Mesenchymal stem cell (in vitro differentiated cells and primary cell): ENCODE measurements around the gene MGAT3.
A peak's percentile ranks its signal among the peaks of the same experiment; 100 is the strongest.
"Not testable (repeated sequence)": the region's sequence is repeated elsewhere in the genome, so short reads cannot be mapped to it uniquely, and the experiment has no call there.

Experiments used
- DNase-seq: peaks from one replicate; pipeline ENCODE4 v3.0.0-alpha.2; 2013
- H2AFZ ChIP-seq: one replicate; pipeline ENCODE4 v1.6.1; 2013; ENCODE audit warnings: low read depth, mild to moderate bottlenecking, control low read depth, inconsistent platforms, low read length, moderate library complexity
- H2AK5ac ChIP-seq: 2 replicates; pipeline ENCODE4 v1.6.1; 2013; ENCODE audit warnings: low read length, moderate library complexity, mild to moderate bottlenecking, inconsistent platforms; ENCODE audit not compliant: severe bottlenecking
- H2BK120ac ChIP-seq: one replicate; pipeline ENCODE4 v1.6.1; 2013; ENCODE audit warnings: low read depth, mild to moderate bottlenecking, inconsistent platforms, low read length, moderate library complexity
- H2BK12ac ChIP-seq, 2 experiments: one replicate each; pipeline ENCODE4 v1.6.1; 2013; ENCODE audit warnings: inconsistent platforms in 2 of 2, low read length in 2 of 2, mild to moderate bottlenecking in 2 of 2, moderate library complexity in 2 of 2, control low read depth in 1 of 2
- H2BK15ac ChIP-seq: one replicate; pipeline ENCODE4 v1.6.1; 2013; ENCODE audit warnings: mild to moderate bottlenecking, low read depth, inconsistent platforms; ENCODE audit not compliant: poor library complexity, severe bottlenecking
- H2BK5ac ChIP-seq: 2 replicates; pipeline ENCODE4 v1.6.1; 2013; ENCODE audit warnings: low read depth, mild to moderate bottlenecking, low read length, control low read depth, inconsistent platforms; ENCODE audit not compliant: poor library complexity, severe bottlenecking
- H3K14ac ChIP-seq, 2 experiments: one replicate each; pipeline ENCODE4 v1.6.1; 2013; ENCODE audit warnings: inconsistent platforms in 2 of 2, low read length in 2 of 2, control low read depth in 1 of 2, mild to moderate bottlenecking in 1 of 2, moderate library complexity in 1 of 2
- H3K18ac ChIP-seq, 2 experiments: one replicate each; pipeline ENCODE4 v1.6.1; 2013; ENCODE audit warnings: inconsistent platforms in 2 of 2, low read length in 2 of 2, control low read depth in 1 of 2, low read depth in 1 of 2, mild to moderate bottlenecking in 1 of 2
- H3K23ac ChIP-seq, 2 experiments: one replicate each; pipeline ENCODE4 v1.6.1; 2013; ENCODE audit warnings: inconsistent platforms in 2 of 2, low read length in 2 of 2, mild to moderate bottlenecking in 2 of 2, moderate library complexity in 2 of 2, control low read depth in 1 of 2
- H3K27ac ChIP-seq: 2 replicates; pipeline ENCODE4 v1.5.1; 2013; ENCODE audit warnings: mild to moderate bottlenecking, moderate library complexity, low read length, control low read depth, inconsistent platforms; ENCODE audit not compliant: poor library complexity, severe bottlenecking
- H3K27me3 ChIP-seq, 2 experiments: 2 replicates each; pipeline versions ENCODE4 v1.6.1 to v1.7.0; 2013; ENCODE audit warnings: low read length in 2 of 2, mild to moderate bottlenecking in 2 of 2, moderate library complexity in 2 of 2, control low read depth in 1 of 2, inconsistent platforms in 1 of 2; ENCODE audit not compliant: control insufficient read depth in 1 of 2, insufficient read depth in 1 of 2
- H3K36me3 ChIP-seq, 2 experiments: 2 replicates each; pipeline versions ENCODE4 v1.6.1 to v1.7.0; 2013; ENCODE audit warnings: low read length in 2 of 2, control low read depth in 1 of 2, inconsistent platforms in 1 of 2, low read depth in 1 of 2, mild to moderate bottlenecking in 1 of 2; ENCODE audit not compliant: insufficient read depth in 2 of 2, control insufficient read depth in 1 of 2
- H3K4ac ChIP-seq, 2 experiments: one replicate each; pipeline ENCODE4 v1.6.1; 2013; ENCODE audit warnings: inconsistent platforms in 2 of 2, low read length in 2 of 2, mild to moderate bottlenecking in 2 of 2, moderate library complexity in 2 of 2, control low read depth in 1 of 2, low read depth in 1 of 2
- H3K4me1 ChIP-seq: 2 replicates; pipeline ENCODE4 v1.6.1; 2013; ENCODE audit warnings: low read depth, low read length, control low read depth; ENCODE audit not compliant: control insufficient read depth, insufficient read depth
- H3K4me2 ChIP-seq: 2 replicates; pipeline ENCODE4 v1.6.1; 2013; ENCODE audit warnings: low read length, mild to moderate bottlenecking, inconsistent platforms; ENCODE audit not compliant: poor library complexity, severe bottlenecking
- H3K4me3 ChIP-seq, 2 experiments: 2 replicates each; pipeline versions ENCODE4 v1.5.1 to v1.7.0; 2013; ENCODE audit warnings: low read length in 2 of 2, mild to moderate bottlenecking in 2 of 2, control low read depth in 1 of 2, low read depth in 1 of 2; ENCODE audit not compliant: insufficient read depth in 1 of 2
- H3K79me1 ChIP-seq: replicated peaks from 2 replicates; pipeline ENCODE4 v1.6.1; 2013; ENCODE audit warnings: mild to moderate bottlenecking, control low read depth, low read length, inconsistent platforms; ENCODE audit not compliant: poor library complexity, severe bottlenecking
- H3K9ac ChIP-seq: 2 replicates; pipeline ENCODE4 v1.7.0; 2013; ENCODE audit warnings: mild to moderate bottlenecking, low read length, moderate library complexity
- H3K9me3 ChIP-seq: 2 replicates; pipeline ENCODE4 v1.7.0; 2013; ENCODE audit warnings: mild to moderate bottlenecking, low read length; ENCODE audit not compliant: control insufficient read depth
- H4K8ac ChIP-seq: one replicate; pipeline ENCODE4 v1.6.1; 2013; ENCODE audit warnings: inconsistent platforms, mild to moderate bottlenecking, low read length, moderate library complexity
- H4K91ac ChIP-seq: one replicate; pipeline ENCODE4 v1.6.1; 2013; ENCODE audit warnings: mild to moderate bottlenecking, low read length, inconsistent platforms
- WGBS: methylation state at CpG from one replicate; pipeline ENCODE4 v1.1.7; 2013; ENCODE audit warnings: mixed read lengths; 5-methylcytosine and 5-hydroxymethylcytosine counted together

The MGAT3 gene

GRCh38 chr22:39504071-39504470 is 47.3 kb downstream of the MGAT3 start:
- Histone ChIP-seq H3K9ac (peak overlapping the region; percentile 97), H2BK5ac (no peak overlapping the region), H2BK120ac (no peak overlapping the region), H3K27ac (no peak overlapping the region), H3K4me3 (peak overlapping the region in 1 of 2 experiments; percentile 97), H2BK12ac (no peak overlapping the region), H3K14ac (no peak overlapping the region), H3K9me3 (no peaks in the 10 kb centered on the region), H3K4ac (no peak overlapping the region), H4K8ac (no peak overlapping the region), H3K36me3 (peaks cover 41 to 47% of the 10 kb centered on the region in 2 experiments), H2BK15ac (no peak overlapping the region), H4K91ac (no peak overlapping the region), H2AFZ (no peak overlapping the region), H3K23ac (no peak overlapping the region), H3K4me2 (no peak overlapping the region), H3K27me3 (no peaks in the 10 kb centered on the region), H3K4me1 (peaks cover 20% of the 10 kb centered on the region), H3K79me1 (peaks cover 28% of the 10 kb centered on the region), H3K18ac (no peak overlapping the region), H2AK5ac (no peak overlapping the region)
- 99% methylated on average over 14 of the region's 16 CpGs for WGBS
- DNase-seq, result no peak

GRCh38 chr22:39507021-39507420 is 50.2 kb downstream of the MGAT3 start:
- not testable (repeated sequence) for H3K4me2 ChIP-seq, H4K8ac ChIP-seq, H2BK15ac ChIP-seq, H3K18ac ChIP-seq, H3K4me3 ChIP-seq, DNase-seq, H3K23ac ChIP-seq, H3K27ac ChIP-seq, H3K27me3 ChIP-seq, H3K4ac ChIP-seq, H4K91ac ChIP-seq, H3K9me3 ChIP-seq, H3K4me1 ChIP-seq, H3K14ac ChIP-seq, H2AFZ ChIP-seq, H3K9ac ChIP-seq, H2AK5ac ChIP-seq, H2BK12ac ChIP-seq, H2BK120ac ChIP-seq, H2BK5ac ChIP-seq
- 86% methylated on average over 10 of the region's 10 CpGs for WGBS
- Histone ChIP-seq H3K79me1 (peaks cover 48% of the 10 kb centered on the region), H3K36me3 (peaks cover 65 to 76% of the 10 kb centered on the region in 2 experiments)

GRCh38 chr22:39508393-39508792 is 51.6 kb downstream of the MGAT3 start:
- Histone ChIP-seq H3K27ac (no peak overlapping the region), H2BK12ac (no peak overlapping the region), H4K91ac (no peak overlapping the region), H4K8ac (no peak overlapping the region), H3K18ac (no peak overlapping the region), H2BK5ac (no peak overlapping the region), H3K36me3 (peaks cover 76 to 88% of the 10 kb centered on the region in 2 experiments), H2AK5ac (no peak overlapping the region), H2BK15ac (no peak overlapping the region), H2AFZ (no peak overlapping the region), H3K9ac (peak overlapping the region; percentile 35), H3K79me1 (peaks cover 53% of the 10 kb centered on the region), H3K4me1 (peaks cover 6% of the 10 kb centered on the region), H3K4me3 (no peak overlapping the region), H3K9me3 (no peaks in the 10 kb centered on the region), H2BK120ac (no peak overlapping the region), H3K27me3 (no peaks in the 10 kb centered on the region), H3K4ac (no peak overlapping the region), H3K14ac (no peak overlapping the region), H3K4me2 (no peak overlapping the region), H3K23ac (no peak overlapping the region)
- DNase-seq, result no peak
- 97% methylated on average over 4 of the region's 4 CpGs for WGBS

GRCh38 chr22:39510529-39511149 is 53.8 kb downstream of the MGAT3 start:
- 97% methylated on average over 3 of the region's 4 CpGs for WGBS
- no peak for DNase-seq

More at GRCh38 chr22:39510529-39511149, 53.8 kb downstream of the MGAT3 start:
- no peak overlapping the region for H2BK15ac ChIP-seq
- H3K23ac ChIP-seq, result no peak overlapping the region
- H2AFZ ChIP-seq, result no peak overlapping the region
- no peak overlapping the region for H2AK5ac ChIP-seq
- H3K14ac ChIP-seq, result no peak overlapping the region
- no peak overlapping the region for H3K4me2 ChIP-seq
- no peak overlapping the region for H2BK120ac ChIP-seq
- no peak overlapping the region for H3K27ac ChIP-seq
- H3K79me1 ChIP-seq, result peaks cover 57% of the 10 kb centered on the region
- no peak overlapping the region for H3K9ac ChIP-seq
- no peaks in the 10 kb centered on the region for H3K9me3 ChIP-seq
- H3K27me3 ChIP-seq, result no peaks in the 10 kb centered on the region
- no peak overlapping the region for H3K4ac ChIP-seq
- H3K36me3 ChIP-seq, result peaks cover 80 to 93% of the 10 kb centered on the region in 2 experiments
- no peak overlapping the region for H4K91ac ChIP-seq
- peaks cover 3% of the 10 kb centered on the region for H3K4me1 ChIP-seq
- H2BK12ac ChIP-seq, result no peak overlapping the region
- no peak overlapping the region for H3K4me3 ChIP-seq
- H3K18ac ChIP-seq, result no peak overlapping the region
- H2BK5ac ChIP-seq, result no peak overlapping the region
- peak overlapping the region; percentile 4 for H4K8ac ChIP-seq
